Measurements from ENCODE around the gene ZNF426.
"Not testable (repeated sequence)": the region's sequence is repeated elsewhere in the genome, so short reads cannot be mapped to it uniquely, and the experiment has no call there.

ZNF426 gene

GRCh38 chr19:9539201-9539600, 756 bp upstream of the ZNF426 start:
- H3K27me3 ChIP-seq (ENCODE audit: low read depth); H3K4me1 ChIP-seq; H3K4me3 ChIP-seq; DNase-seq (ENCODE audit: low spot score in 2 of 2); in situ Hi-C loops (cut with MboI; ENCODE audit: low sequenced_read_pairs): not testable (repeated sequence)
- Histone ChIP-seq H3K36me3 (replicated peaks) (peaks cover 24% of the 10 kb centered on the region), H3K9me3 (peaks cover 12% of the 10 kb centered on the region)

GRCh38 chr19:9535934-9536333, 2.5 kb downstream of the ZNF426 start:
- H3K36me3 ChIP-seq (replicated peaks) = peaks cover 56% of the 10 kb centered on the region
- H3K4me1 ChIP-seq = no peaks in the 10 kb centered on the region; the same call in 1 of the 2 replicates
- no peaks in the 10 kb centered on the region for H3K27me3 ChIP-seq (ENCODE audit: low read depth)
- in situ Hi-C loops (cut with MboI; ENCODE audit: low sequenced_read_pairs) = no loop called here
- H3K9me3 ChIP-seq = peaks cover 17% of the 10 kb centered on the region
- DNase-seq (ENCODE audit: low spot score in 2 of 2) = no peak
- H3K4me3 ChIP-seq = no peak overlapping the region

- Histone ChIP-seq H3K4me3 (no peak overlapping the region), H3K27me3 (ENCODE audit: low read depth) (no peaks in the 10 kb centered on the region), H3K36me3 (replicated peaks) (peaks cover 86% of the 10 kb centered on the region), H3K9me3 (peaks cover 37% of the 10 kb centered on the region), H3K4me1 (no peaks in the 10 kb centered on the region)
- no peak for DNase-seq (ENCODE audit: low spot score in 2 of 2)
- in situ Hi-C loops (cut with MboI; ENCODE audit: low sequenced_read_pairs) = no loop called here
Observed at GRCh38 chr19:9531933-9532332, 6.5 kb downstream of the ZNF426 start.

- H3K36me3 ChIP-seq (replicated peaks) = peaks cover 61% of the 10 kb centered on the region
Observed at GRCh38 chr19:9528757-9529336, 9.6 kb downstream of the ZNF426 start.

GRCh38 chr19:9523885-9524474, 14.5 kb downstream of the ZNF426 start:
- H3K27me3 ChIP-seq (ENCODE audit: low read depth) = no peaks in the 10 kb centered on the region
- peaks cover 14% of the 10 kb centered on the region for H3K36me3 ChIP-seq (replicated peaks)
- no peak for DNase-seq (ENCODE audit: low spot score in 2 of 2)
- in situ Hi-C loops (cut with MboI; ENCODE audit: low sequenced_read_pairs) = no loop called here
- no peak overlapping the region for H3K4me3 ChIP-seq
- peaks cover 23% of the 10 kb centered on the region for H3K9me3 ChIP-seq
- H3K4me1 ChIP-seq = no peaks in the 10 kb centered on the region

More at GRCh38 chr19:9528757-9529336, 9.6 kb downstream of the ZNF426 start:
- no peaks in the 10 kb centered on the region for H3K4me1 ChIP-seq
- in situ Hi-C loops (cut with MboI; ENCODE audit: low sequenced_read_pairs) = no loop called here
- peaks cover 42% of the 10 kb centered on the region for H3K9me3 ChIP-seq
- no peaks in the 10 kb centered on the region for H3K27me3 ChIP-seq (ENCODE audit: low read depth)
- no peak for DNase-seq (ENCODE audit: low spot score in 2 of 2)
- no peak overlapping the region for H3K4me3 ChIP-seq

GRCh38 chr19:9507285-9507684, 31.2 kb downstream of the ZNF426 start:
- H3K9me3 ChIP-seq = no peaks in the 10 kb centered on the region; the same call in 1 of the 2 replicates
- no peak for DNase-seq (ENCODE audit: low spot score in 2 of 2)

GRCh38 chr19:9500796-9501195, 37.6 kb downstream of the ZNF426 start:
- no peaks in the 10 kb centered on the region for H3K36me3 ChIP-seq (replicated peaks)
- in situ Hi-C loops (cut with MboI; ENCODE audit: low sequenced_read_pairs) = no loop called here

More at GRCh38 chr19:9507285-9507684, 31.2 kb downstream of the ZNF426 start:
- no peaks in the 10 kb centered on the region for H3K4me1 ChIP-seq
- H3K4me3 ChIP-seq = no peak overlapping the region
- H3K27me3 ChIP-seq (ENCODE audit: low read depth) = no peaks in the 10 kb centered on the region
- in situ Hi-C loops (cut with MboI; ENCODE audit: low sequenced_read_pairs) = no loop called here
- no peaks in the 10 kb centered on the region for H3K36me3 ChIP-seq (replicated peaks)

GRCh38 chr19:9498183-9498902, 40.1 kb downstream of the ZNF426 start, which contains the start of gene ZNF560:
Gene ZNF560 (minus strand): TSS chr19:9498616. CDS start chr19:9475313, 23,303 bp downstream.
- no peak within 1 kb of the TSS for H3K4me3 ChIP-seq
- H3K9me3 ChIP-seq = no peaks in the 10 kb centered on the region
- no peak for DNase-seq (ENCODE audit: low spot score in 2 of 2)

More at GRCh38 chr19:9500796-9501195, 37.6 kb downstream of the ZNF426 start:
- Histone ChIP-seq H3K27me3 (ENCODE audit: low read depth) (no peaks in the 10 kb centered on the region), H3K4me3 (no peak overlapping the region), H3K9me3 (no peaks in the 10 kb centered on the region), H3K4me1 (no peaks in the 10 kb centered on the region)
- no peak for DNase-seq (ENCODE audit: low spot score in 2 of 2)

GRCh38 chr19:9494096-9494495, 44.3 kb downstream of the ZNF426 start:
- no peak for DNase-seq (ENCODE audit: low spot score in 2 of 2)
- Histone ChIP-seq H3K27me3 (ENCODE audit: low read depth) (no peaks in the 10 kb centered on the region), H3K4me3 (no peak overlapping the region), H3K4me1 (no peaks in the 10 kb centered on the region), H3K9me3 (no peaks in the 10 kb centered on the region; the same call in 1 of the 2 replicates), H3K36me3 (replicated peaks) (no peaks in the 10 kb centered on the region)
- in situ Hi-C loops (cut with MboI; ENCODE audit: low sequenced_read_pairs) = no loop called here

More at GRCh38 chr19:9498183-9498902, 40.1 kb downstream of the ZNF426 start, which contains the start of gene ZNF560:
- Histone ChIP-seq H3K4me1 (no peaks in the 10 kb centered on the region), H3K27me3 (ENCODE audit: low read depth) (no peaks in the 10 kb centered on the region), H3K36me3 (replicated peaks) (no peaks in the 10 kb centered on the region)
- in situ Hi-C loops (cut with MboI; ENCODE audit: low sequenced_read_pairs) = no loop called here

- Histone ChIP-seq H3K36me3 (replicated peaks) (no peaks in the 10 kb centered on the region), H3K9me3 (peaks cover 4% of the 10 kb centered on the region), H3K4me1 (no peaks in the 10 kb centered on the region), H3K4me3 (no peak overlapping the region), H3K27me3 (ENCODE audit: low read depth) (no peaks in the 10 kb centered on the region)
- in situ Hi-C loops (cut with MboI; ENCODE audit: low sequenced_read_pairs) = no loop called here
- no peak for DNase-seq (ENCODE audit: low spot score in 2 of 2)
Observed at GRCh38 chr19:9487016-9487415, 51.4 kb downstream of the ZNF426 start.

GRCh38 chr19:9485140-9485539, 53.3 kb downstream of the ZNF426 start:
- DNase-seq (ENCODE audit: low spot score in 2 of 2) = no peak
- Histone ChIP-seq H3K27me3 (ENCODE audit: low read depth) (no peaks in the 10 kb centered on the region), H3K36me3 (replicated peaks) (no peaks in the 10 kb centered on the region), H3K4me3 (no peak overlapping the region), H3K4me1 (no peaks in the 10 kb centered on the region), H3K9me3 (peaks cover 4% of the 10 kb centered on the region)
- in situ Hi-C loops (cut with MboI; ENCODE audit: low sequenced_read_pairs) = no loop called here

GRCh38 chr19:9474975-9475374, 63.5 kb downstream of the ZNF426 start:
- DNase-seq (ENCODE audit: low spot score in 2 of 2) = no peak
- Histone ChIP-seq H3K4me3 (no peak overlapping the region), H3K36me3 (replicated peaks) (no peaks in the 10 kb centered on the region), H3K4me1 (no peaks in the 10 kb centered on the region), H3K27me3 (ENCODE audit: low read depth) (no peaks in the 10 kb centered on the region), H3K9me3 (no peaks in the 10 kb centered on the region)
- in situ Hi-C loops (cut with MboI; ENCODE audit: low sequenced_read_pairs) = no loop called here
